ENCODE data around the gene CFAP70. TPM values are rescaled to one million over a fixed set of nuclear protein-coding genes. Genes with fewer than 3 reads are reported as not detected.

Gene CFAP70
- total and polyA plus RNA-seq, 7 donors, result 0.46 to 1.8 (median 0.88) TPM; not detected in 1

- 8 to 19% methylated on average over 23 of the region's 23 CpGs for WGBS, 2 donors
These were observed 106.8 kb downstream of the CFAP70 start for GRCh38 chr10:73251683-73252444.

GRCh38 chr10:73248259-73248724, 110.4 kb downstream of the CFAP70 start:
- Histone ChIP-seq H3K9me3 (no peaks in the 10 kb centered on the region), H3K4me3 (no peak overlapping the region), H3K27me3 (no peaks in the 10 kb centered on the region), H3K4me1 (peaks cover 0 to 45% (median 39%) of the 10 kb centered on the region in 4 donors), H3K36me3 (peaks cover 0 to 40% (median 8%) of the 10 kb centered on the region in 4 donors), H3K27ac (peak overlapping the region; percentile 81 to 91 (median 84))
- 77 to 79% methylated on average over 5 of the region's 5 CpGs for WGBS, 2 donors
- no peak for DNase-seq
- TF ChIP-seq POLR2AphosphoS5 (IDR thresholded peaks at IDR 0.05) (no peak), EP300 (IDR thresholded peaks at IDR 0.05) (no peak), POLR2A (IDR thresholded peaks at IDR 0.05) (no peak)
- TF ChIP-seq, protein P1, sequence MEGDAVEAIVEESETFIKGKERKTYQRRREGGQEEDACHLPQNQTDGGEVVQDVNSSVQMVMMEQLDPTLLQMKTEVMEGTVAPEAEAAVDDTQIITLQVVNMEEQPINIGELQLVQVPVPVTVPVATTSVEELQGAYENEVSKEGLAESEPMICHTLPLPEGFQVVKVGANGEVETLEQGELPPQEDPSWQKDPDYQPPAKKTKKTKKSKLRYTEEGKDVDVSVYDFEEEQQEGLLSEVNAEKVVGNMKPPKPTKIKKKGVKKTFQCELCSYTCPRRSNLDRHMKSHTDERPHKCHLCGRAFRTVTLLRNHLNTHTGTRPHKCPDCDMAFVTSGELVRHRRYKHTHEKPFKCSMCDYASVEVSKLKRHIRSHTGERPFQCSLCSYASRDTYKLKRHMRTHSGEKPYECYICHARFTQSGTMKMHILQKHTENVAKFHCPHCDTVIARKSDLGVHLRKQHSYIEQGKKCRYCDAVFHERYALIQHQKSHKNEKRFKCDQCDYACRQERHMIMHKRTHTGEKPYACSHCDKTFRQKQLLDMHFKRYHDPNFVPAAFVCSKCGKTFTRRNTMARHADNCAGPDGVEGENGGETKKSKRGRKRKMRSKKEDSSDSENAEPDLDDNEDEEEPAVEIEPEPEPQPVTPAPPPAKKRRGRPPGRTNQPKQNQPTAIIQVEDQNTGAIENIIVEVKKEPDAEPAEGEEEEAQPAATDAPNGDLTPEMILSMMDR (IDR thresholded peaks at IDR 0.05), result no peak
- intact Hi-C loops (cut with DNase I), result no loop called here

More at GRCh38 chr10:73251683-73252444, 106.8 kb downstream of the CFAP70 start:
- Histone ChIP-seq H3K9me3 (no peaks in the 10 kb centered on the region), H3K4me3 (peak overlapping the region; percentile 47 to 84 (median 78)), H3K36me3 (peaks cover 0 to 22% (median 0%) of the 10 kb centered on the region in 4 donors), H3K4me1 (peaks cover 0 to 34% (median 29%) of the 10 kb centered on the region in 4 donors), H3K27ac (peak overlapping the region; percentile 85 to 93 (median 88)), H3K27me3 (no peaks in the 10 kb centered on the region)
- intact Hi-C loops (cut with DNase I), result loop anchor here (5.0 kb wide), 4 partner anchors 85 to 245 kb away; partner anchors contain the start of genes ANXA7, CFAP70, ECD and FAM149B1
- peak; percentile 61 for DNase-seq
- TF ChIP-seq EP300 (IDR thresholded peaks at IDR 0.05), result no peak
- no peak for TF ChIP-seq POLR2A (IDR thresholded peaks at IDR 0.05)
- TF ChIP-seq POLR2AphosphoS5 (IDR thresholded peaks at IDR 0.05), result no peak
- TF ChIP-seq, protein P1 (IDR thresholded peaks at IDR 0.05), result peak in 1 of 4 experiments; percentile 18

- Histone ChIP-seq H3K36me3 (peaks cover 0 to 46% (median 10%) of the 10 kb centered on the region in 4 donors), H3K9me3 (no peaks in the 10 kb centered on the region), H3K27ac (peak overlapping the region; percentile 81 to 91 (median 84)), H3K27me3 (no peaks in the 10 kb centered on the region), H3K4me1 (peaks cover 0 to 42% (median 36%) of the 10 kb centered on the region in 4 donors), H3K4me3 (peak overlapping the region; percentile 66 to 98 (median 76))
- no peak for DNase-seq
- 26 to 40% methylated on average over 4 of the region's 4 CpGs for WGBS, 2 donors
- intact Hi-C loops (cut with DNase I), result no loop called here
- no peak for TF ChIP-seq EP300 (IDR thresholded peaks at IDR 0.05)
- TF ChIP-seq, protein P1 (IDR thresholded peaks at IDR 0.05), result no peak
- no peak for TF ChIP-seq POLR2AphosphoS5 (IDR thresholded peaks at IDR 0.05)
- no peak for TF ChIP-seq POLR2A (IDR thresholded peaks at IDR 0.05)
These were observed 111.0 kb downstream of the CFAP70 start for GRCh38 chr10:73247509-73248258.

DNA sequence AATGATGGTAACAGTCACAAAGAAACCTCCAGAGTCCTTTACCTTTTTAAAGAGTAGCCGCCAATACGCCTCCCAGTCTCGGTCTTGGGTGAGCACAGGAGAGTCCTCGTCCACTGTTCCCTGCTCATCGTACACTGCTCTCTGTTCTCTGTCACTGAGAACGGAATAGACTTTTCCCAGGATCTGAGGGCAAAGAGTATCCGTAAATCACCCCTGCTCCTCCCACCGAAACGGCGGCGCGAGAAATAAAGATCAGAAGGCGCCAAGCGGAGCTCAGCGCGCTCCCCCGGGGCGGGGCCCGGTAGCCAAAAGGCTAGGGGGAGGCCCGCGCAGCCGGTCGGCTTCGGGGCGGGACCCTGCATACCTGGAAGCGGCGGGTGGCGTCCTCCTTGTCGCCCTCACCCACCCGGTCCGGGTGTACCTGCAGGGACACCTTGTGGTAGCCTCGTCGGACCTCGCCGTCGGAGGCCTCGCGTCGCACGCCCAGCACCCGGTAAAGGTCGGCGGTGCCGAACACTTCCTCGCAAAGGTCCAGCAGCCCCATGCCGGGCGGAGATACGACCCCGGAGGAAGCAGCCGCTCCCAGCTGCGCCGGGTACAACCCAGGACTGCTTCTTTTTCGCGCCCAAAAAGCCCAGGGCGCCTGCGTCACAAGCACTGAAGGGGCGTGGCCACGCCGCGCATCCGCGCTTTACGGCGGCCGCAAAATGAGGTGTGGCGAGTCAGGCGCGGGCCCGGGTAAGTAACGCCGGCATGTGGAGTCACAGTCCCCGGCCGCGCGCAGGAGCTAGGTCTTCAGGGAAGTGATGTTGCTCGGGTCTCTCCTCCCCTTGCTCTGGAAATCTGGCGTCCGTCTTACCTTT, 111.8 kb downstream of the CFAP70 start, which contains the start of gene DNAJC9:
TSS of gene DNAJC9 (minus strand) at position 610 of the 863 bp plus-strand sequence. CDS start at position 544, 66 bp downstream.
- Histone ChIP-seq H3K27me3 (no peaks in the 10 kb centered on the region), H3K4me1 (peaks cover 0 to 42% (median 34%) of the 10 kb centered on the region in 4 donors), H3K9me3 (no peaks in the 10 kb centered on the region), H3K36me3 (peaks cover 0 to 54% (median 14%) of the 10 kb centered on the region in 4 donors), H3K27ac (peak within 1 kb of the TSS; percentile 81 to 91 (median 84)), H3K4me3 (peak within 1 kb of the TSS; percentile 66 to 98 (median 76))
- peak; percentile 97 for DNase-seq
- WGBS, 2 donors, result 0% methylated on average over 78 of the region's 78 CpGs
- TF ChIP-seq POLR2AphosphoS5 (IDR thresholded peaks at IDR 0.05) (peak; percentile 86 to 97 (median 94)), EP300 (IDR thresholded peaks at IDR 0.05) (peak in 1 of 4 donors; percentile 55), POLR2A (IDR thresholded peaks at IDR 0.05) (peak; percentile 77)
- TF ChIP-seq, protein P1 (IDR thresholded peaks at IDR 0.05), result no peak
- intact Hi-C loops (cut with DNase I), result no loop called here
